ENCODE measurements around the gene CYP2A13.
"Not testable (repeated sequence)": the region's sequence is repeated elsewhere in the genome, so short reads cannot be mapped to it uniquely, and the experiment has no call there.

DNA sequence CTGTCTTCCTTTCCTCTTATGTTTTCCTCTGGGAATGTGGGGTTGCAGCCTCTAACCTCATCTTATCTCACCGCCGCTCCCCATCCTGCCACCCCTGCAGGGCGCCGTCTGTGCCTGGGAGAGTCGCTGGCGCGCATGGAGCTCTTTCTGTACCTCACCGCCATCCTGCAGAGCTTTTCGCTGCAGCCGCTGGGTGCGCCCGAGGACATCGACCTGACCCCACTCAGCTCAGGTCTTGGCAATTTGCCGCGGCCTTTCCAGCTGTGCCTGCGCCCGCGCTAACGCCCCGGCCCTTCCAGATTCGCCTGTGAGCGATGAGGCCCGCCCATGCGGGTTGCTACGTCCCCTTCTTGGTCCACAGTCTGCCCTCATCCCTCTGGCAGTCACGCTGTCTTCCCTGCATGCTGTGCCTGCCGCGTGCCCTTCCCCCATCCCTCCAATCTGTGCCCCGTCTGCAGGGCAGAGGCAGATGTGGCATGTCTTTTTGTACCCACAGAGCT lies 39.6 kb downstream of the CYP2A13 start:
- not testable (repeated sequence) for TF ChIP-seq ZNF384 (IDR thresholded peaks at IDR 0.05); ARNT (IDR thresholded peaks at IDR 0.05); FOXK2 (IDR thresholded peaks at IDR 0.05); BHLHE40 (IDR thresholded peaks at IDR 0.05; ENCODE audit: borderline replicate concordance); SP1 (IDR thresholded peaks at IDR 0.05); SUZ12 (IDR thresholded peaks at IDR 0.05); TARDBP (IDR thresholded peaks at IDR 0.05)

All from HEK293T (cell line).